Loucy (cell line): ENCODE results near the gene SEMA4F.

Source experiments
- H2AFZ ChIP-seq: fragments of 200-600 bp; sonication (generic); 2 replicates; pipeline ENCODE4 v1.6.0; 2016; ENCODE audit warnings: antibody characterized with exemption, mild to moderate bottlenecking, low read length, moderate library complexity
- H3F3A ChIP-seq: fragments of 200-600 bp; 2 replicates; pipeline ENCODE4 v1.6.0; 2016; ENCODE audit warnings: antibody characterized with exemption, low read depth, mild to moderate bottlenecking
- H3K27me3 ChIP-seq: fragments of 200-600 bp; sonication (generic); 2 replicates; pipeline ENCODE4 v1.6.1; 2014; ENCODE audit warnings: low read length, mild to moderate bottlenecking; ENCODE audit not compliant: insufficient read depth, poor library complexity, severe bottlenecking
- H3K36me3 ChIP-seq: fragments of 200-600 bp; sonication (generic); 2 replicates; pipeline ENCODE4 v1.6.1; 2016; ENCODE audit warnings: low read length; ENCODE audit not compliant: insufficient read depth
- H3K4me1 ChIP-seq: fragments of 200-600 bp; sonication (generic); 2 replicates; pipeline ENCODE4 v1.5.1; 2014; ENCODE audit warnings: low read length, mild to moderate bottlenecking; ENCODE audit not compliant: insufficient read depth, poor library complexity, severe bottlenecking
- H3K4me2 ChIP-seq: fragments of 200-600 bp; sonication (generic); 2 replicates; pipeline ENCODE4 v1.6.0; 2014; ENCODE audit warnings: antibody characterized with exemption, low read length, low read depth, mild to moderate bottlenecking; ENCODE audit not compliant: poor library complexity, severe bottlenecking
- H3K4me3 ChIP-seq: fragments of 200-600 bp; sonication (generic); 2 replicates; pipeline ENCODE4 v1.5.1; 2014; ENCODE audit warnings: low read length, mild to moderate bottlenecking, mixed read lengths; ENCODE audit not compliant: poor library complexity, severe bottlenecking
- H3K79me2 ChIP-seq: fragments of 200-600 bp; sonication (generic); 2 replicates; pipeline ENCODE4 v1.6.1; 2014; ENCODE audit warnings: low read length; ENCODE audit not compliant: insufficient read depth
- H3K9ac ChIP-seq: fragments of 200-600 bp; sonication (generic); 2 replicates; pipeline ENCODE4 v1.6.0; 2014; ENCODE audit warnings: mild to moderate bottlenecking, low read depth, low read length, moderate library complexity; ENCODE audit not compliant: poor library complexity, severe bottlenecking
- H3K9me2 ChIP-seq: fragments of 200-600 bp; sonication (generic); replicated peaks from 2 replicates; pipeline ENCODE4 v1.6.1; 2016; ENCODE audit warnings: low read depth, low read length, mixed read lengths
- H3K9me3 ChIP-seq: fragments of 200-600 bp; sonication (generic); 2 replicates; pipeline ENCODE4 v1.6.1; 2014; ENCODE audit warnings: mild to moderate bottlenecking, antibody characterized with exemption, low read length, low read depth; ENCODE audit not compliant: insufficient read depth
- H4K20me1 ChIP-seq: fragments of 200-600 bp; sonication (generic); 2 replicates; pipeline ENCODE4 v1.6.0; 2014; ENCODE audit warnings: antibody characterized with exemption, low read length, mild to moderate bottlenecking; ENCODE audit not compliant: insufficient read depth, poor library complexity, severe bottlenecking
- EZH2phosphoT487 ChIP-seq: fragments of 200-600 bp; IDR thresholded peaks from 2 replicates; pipeline ENCODE4 v1.6.1; 2018; ENCODE audit warnings: antibody characterized with exemption, mild to moderate bottlenecking, moderate library complexity, borderline replicate concordance
- TF ChIP-seq, protein P1 (sequence below): fragments of 200-600 bp; sonication (generic); conservative IDR thresholded peaks from 2 replicates; pipeline ENCODE4 v1.5.1; 2014; ENCODE audit warnings: mild to moderate bottlenecking, antibody characterized with exemption, low read length

Gene SEMA4F

DNA sequence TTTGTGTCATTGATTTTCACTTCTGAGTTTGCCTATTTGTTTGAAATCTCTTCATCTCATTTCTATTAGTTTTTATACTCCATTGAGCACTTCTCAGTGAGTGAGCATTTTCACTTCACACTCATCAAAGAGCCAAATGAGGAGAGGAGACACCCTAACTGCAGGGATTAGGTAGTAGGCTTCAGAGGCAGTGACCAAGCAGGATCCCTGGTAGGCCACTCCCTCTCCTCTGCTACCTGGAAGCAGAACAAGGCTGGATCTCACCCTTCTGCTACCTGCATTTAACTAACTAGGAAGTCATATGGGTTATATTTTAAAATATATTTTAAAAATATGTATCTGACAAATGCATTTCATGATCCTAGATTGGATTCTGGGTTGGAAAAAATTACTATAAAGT, 52.7 kb downstream of the SEMA4F start:
- Histone ChIP-seq H3K79me2 (no peaks in the 10 kb centered on the region), H3K4me3 (no peak overlapping the region), H3K27me3 (no peaks in the 10 kb centered on the region), H3K36me3 (no peaks in the 10 kb centered on the region), H3K9me2 (no peaks in the 10 kb centered on the region), H3K9ac (no peak overlapping the region), H2AFZ (no peak overlapping the region), H3K4me1 (no peaks in the 10 kb centered on the region), H3K4me2 (no peak overlapping the region), H3F3A (no peaks in the 10 kb centered on the region), H3K9me3 (no peaks in the 10 kb centered on the region), H4K20me1 (no peaks in the 10 kb centered on the region)
- TF ChIP-seq EZH2phosphoT487: no peak
- TF ChIP-seq, protein P1, sequence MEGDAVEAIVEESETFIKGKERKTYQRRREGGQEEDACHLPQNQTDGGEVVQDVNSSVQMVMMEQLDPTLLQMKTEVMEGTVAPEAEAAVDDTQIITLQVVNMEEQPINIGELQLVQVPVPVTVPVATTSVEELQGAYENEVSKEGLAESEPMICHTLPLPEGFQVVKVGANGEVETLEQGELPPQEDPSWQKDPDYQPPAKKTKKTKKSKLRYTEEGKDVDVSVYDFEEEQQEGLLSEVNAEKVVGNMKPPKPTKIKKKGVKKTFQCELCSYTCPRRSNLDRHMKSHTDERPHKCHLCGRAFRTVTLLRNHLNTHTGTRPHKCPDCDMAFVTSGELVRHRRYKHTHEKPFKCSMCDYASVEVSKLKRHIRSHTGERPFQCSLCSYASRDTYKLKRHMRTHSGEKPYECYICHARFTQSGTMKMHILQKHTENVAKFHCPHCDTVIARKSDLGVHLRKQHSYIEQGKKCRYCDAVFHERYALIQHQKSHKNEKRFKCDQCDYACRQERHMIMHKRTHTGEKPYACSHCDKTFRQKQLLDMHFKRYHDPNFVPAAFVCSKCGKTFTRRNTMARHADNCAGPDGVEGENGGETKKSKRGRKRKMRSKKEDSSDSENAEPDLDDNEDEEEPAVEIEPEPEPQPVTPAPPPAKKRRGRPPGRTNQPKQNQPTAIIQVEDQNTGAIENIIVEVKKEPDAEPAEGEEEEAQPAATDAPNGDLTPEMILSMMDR: no peak

DNA sequence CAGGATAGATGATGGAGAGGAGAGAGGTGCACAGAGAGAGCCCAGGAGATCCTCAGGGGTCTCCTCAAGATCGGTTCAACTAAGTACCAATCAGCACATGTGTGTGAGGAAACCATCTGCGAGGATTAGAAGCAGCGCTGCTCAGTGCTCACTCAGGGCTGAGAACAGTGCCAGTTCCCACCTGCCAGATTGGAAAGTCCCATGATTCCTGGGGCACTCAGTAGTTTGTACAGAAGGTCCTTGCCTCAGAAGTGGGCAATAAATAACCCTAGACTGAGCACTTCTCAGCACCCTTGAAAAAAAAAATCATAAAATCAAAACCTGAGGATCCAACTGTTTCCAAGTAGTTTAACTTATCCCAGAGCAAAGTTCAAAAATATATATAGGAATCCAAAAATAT, 53.8 kb downstream of the SEMA4F start:
- Histone ChIP-seq H3K36me3 (no peaks in the 10 kb centered on the region), H2AFZ (no peak overlapping the region), H3K9ac (no peak overlapping the region), H3K79me2 (no peaks in the 10 kb centered on the region), H3K4me2 (no peak overlapping the region), H3K4me3 (no peak overlapping the region), H4K20me1 (no peaks in the 10 kb centered on the region), H3K9me2 (no peaks in the 10 kb centered on the region), H3K4me1 (no peaks in the 10 kb centered on the region), H3K9me3 (no peaks in the 10 kb centered on the region), H3F3A (no peaks in the 10 kb centered on the region), H3K27me3 (no peaks in the 10 kb centered on the region)
- TF ChIP-seq, protein P1: no peak
- no peak for TF ChIP-seq EZH2phosphoT487

DNA sequence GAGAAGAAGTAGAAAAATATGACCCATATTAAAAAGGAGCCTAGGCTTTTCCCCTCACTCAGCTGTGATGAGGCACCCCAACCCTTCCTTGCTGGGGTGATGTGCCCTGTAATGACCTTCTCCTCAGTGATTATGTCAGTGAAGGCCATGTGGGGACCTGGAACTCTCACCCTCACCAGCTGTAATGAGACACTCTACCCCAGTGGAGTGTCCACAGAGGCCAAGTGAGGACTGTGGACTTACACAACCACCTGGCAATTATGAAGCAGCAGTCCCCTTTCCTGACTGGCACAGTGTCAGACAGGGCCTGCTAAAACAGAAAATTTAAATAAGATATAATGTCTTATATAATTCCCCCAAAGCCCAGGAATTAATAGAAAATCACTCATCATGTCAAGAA, 54.2 kb downstream of the SEMA4F start:
- TF ChIP-seq EZH2phosphoT487: no peak
- TF ChIP-seq, protein P1: no peak
- H3K9me2 ChIP-seq: no peaks in the 10 kb centered on the region
- no peak overlapping the region for H2AFZ ChIP-seq
- H3K4me3 ChIP-seq: no peak overlapping the region
- no peak overlapping the region for H3K4me2 ChIP-seq
- H3K79me2 ChIP-seq: no peaks in the 10 kb centered on the region
- H3F3A ChIP-seq: no peaks in the 10 kb centered on the region
- H3K9ac ChIP-seq: no peak overlapping the region
- H3K4me1 ChIP-seq: no peaks in the 10 kb centered on the region
- H3K9me3 ChIP-seq: no peaks in the 10 kb centered on the region
- no peaks in the 10 kb centered on the region for H4K20me1 ChIP-seq
- no peaks in the 10 kb centered on the region for H3K27me3 ChIP-seq
- H3K36me3 ChIP-seq: no peaks in the 10 kb centered on the region
